ENCODE measurements around the gene GABRB3. TPM values are rescaled to one million over a fixed set of nuclear protein-coding genes. Genes with fewer than 3 reads are reported as not detected.

Gene GABRB3
- total and polyA plus RNA-seq, 2 donors (not counting 3 experiments of a cell fraction or from before 2014, with no cell fraction given), result 0.03 TPM; not detected in 1

DNA sequence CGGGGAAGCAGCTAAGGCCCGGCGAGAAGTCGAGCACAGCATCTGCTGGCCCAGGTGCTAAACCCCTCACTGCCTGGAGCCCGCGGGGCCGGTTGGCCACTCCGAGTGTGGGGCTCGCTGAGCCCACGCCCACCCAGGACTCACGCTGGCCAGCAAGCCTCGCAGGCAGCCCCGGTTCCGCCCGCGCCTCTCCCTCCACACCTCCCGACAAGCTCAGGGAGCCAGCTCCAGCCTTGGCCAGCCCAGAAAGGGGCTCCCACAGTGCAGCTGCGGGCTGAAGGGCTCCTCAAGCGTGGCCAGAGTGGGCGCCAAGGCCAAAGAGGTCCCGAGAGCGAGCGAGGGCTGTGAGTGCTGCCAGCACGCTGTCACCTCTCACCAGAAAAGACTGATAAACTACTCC is 8.9 kb upstream of the GABRB3 start:
- FAIRE-seq (no peak), DNase-seq (ENCODE audit: low read depth, low spot score) (no peak)
- Histone ChIP-seq H3K79me2 (ENCODE audit: control insufficient read depth, insufficient read depth, low read length) (no peaks in the 10 kb centered on the region), H3K27me3 (ENCODE audit: control insufficient read depth in 2 of 2, insufficient read depth in 2 of 2, low read length in 2 of 2) (no peaks in the 10 kb centered on the region), H3K36me3 (ENCODE audit: control insufficient read depth in 2 of 2, extremely low read depth in 1 of 2, insufficient read depth in 2 of 2, low read length in 2 of 2) (no peaks in the 10 kb centered on the region), H3K9me1 (replicated peaks; ENCODE audit: control insufficient read depth, extremely low read depth, insufficient read depth, low read length) (no peaks in the 10 kb centered on the region), H3K4me1 (ENCODE audit: control insufficient read depth, extremely low read depth, insufficient read depth, low read length) (no peaks in the 10 kb centered on the region), H3K9ac (replicated peaks; ENCODE audit: extremely low read depth, insufficient read depth, low read length) (no peak overlapping the region), H3K27ac (ENCODE audit: insufficient read depth, low read depth, low read length) (no peak overlapping the region), H3K4me2 (ENCODE audit: insufficient read depth, low read length) (no peak overlapping the region), H3K4me3 (replicated peaks in 1 of 3; ENCODE audit: insufficient read depth in 1 of 3, low read depth in 1 of 3, low read length in 3 of 3) (no peak overlapping the region), H3K9me3 (replicated peaks; ENCODE audit: control insufficient read depth, insufficient read depth, low read length) (no peaks in the 10 kb centered on the region), H4K20me1 (replicated peaks; ENCODE audit: control insufficient read depth, extremely low read depth, insufficient read depth, low read length) (no peaks in the 10 kb centered on the region), H2AFZ (ENCODE audit: low read depth, low read length) (no peak overlapping the region)
- ChIA-PET POLR2A (no interaction called here), CTCF (no interaction called here)
- dilution Hi-C loops (cut with MboI; ENCODE audit: extremely low pct_ligation_motif_present, low sequenced_read_pairs), result no loop called here
- TF ChIP-seq JUN (IDR thresholded peaks at IDR 0.05; ENCODE audit: borderline replicate concordance, insufficient read depth, insufficient read length, low read depth), result no peak
- TF ChIP-seq EZH2 (IDR thresholded peaks at IDR 0.05; ENCODE audit: borderline replicate concordance, low read depth, low read length, severe bottlenecking), result no peak
- intact Hi-C loops (cut with micrococcal nuclease), result no loop called here
- BruUV-seq (replicated peaks), result no TSS peak

DNA sequence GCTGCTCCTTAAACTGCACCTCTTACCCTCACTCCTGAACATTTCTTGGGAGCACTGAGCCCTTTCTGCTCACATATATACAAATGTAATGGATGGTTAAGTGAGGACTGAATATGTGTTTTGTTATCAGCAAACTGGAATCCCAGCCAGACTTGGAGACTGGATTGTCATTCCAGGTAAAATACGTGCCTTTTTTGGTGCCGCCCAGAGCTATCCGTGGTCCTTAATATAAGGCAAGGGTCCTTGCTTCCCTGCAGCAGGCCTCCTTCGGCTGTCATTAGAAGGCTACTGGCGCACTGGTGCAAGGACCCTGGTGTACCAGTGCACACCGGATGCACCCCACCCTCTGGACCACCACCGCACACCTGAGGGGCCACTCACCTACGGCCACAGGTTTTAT is 1.1 kb upstream of the GABRB3 start:
- dilution Hi-C loops (cut with MboI; ENCODE audit: extremely low pct_ligation_motif_present, low sequenced_read_pairs) (no loop called here), intact Hi-C loops (cut with micrococcal nuclease) (no loop called here)
- H4K20me1 ChIP-seq (replicated peaks; ENCODE audit: control insufficient read depth, extremely low read depth, insufficient read depth, low read length), result no peaks in the 10 kb centered on the region
- peaks cover 7 to 15% of the 10 kb centered on the region in 2 experiments for H3K27me3 ChIP-seq (ENCODE audit: control insufficient read depth in 2 of 2, insufficient read depth in 2 of 2, low read length in 2 of 2)
- TF ChIP-seq POLR2A (IDR thresholded peaks at IDR 0.05; ENCODE audit: low read depth, low read length), result no peak
- no peak for TF ChIP-seq JUN (IDR thresholded peaks at IDR 0.05; ENCODE audit: borderline replicate concordance, insufficient read depth, insufficient read length, low read depth)
- no peak for TF ChIP-seq POLR2AphosphoS5 (IDR thresholded peaks at IDR 0.05; ENCODE audit: insufficient read depth, low read depth, low read length)
- no peak for TF ChIP-seq MYC (IDR thresholded peaks at IDR 0.05; ENCODE audit: low read depth, low read length)
- TF ChIP-seq, protein P1, sequence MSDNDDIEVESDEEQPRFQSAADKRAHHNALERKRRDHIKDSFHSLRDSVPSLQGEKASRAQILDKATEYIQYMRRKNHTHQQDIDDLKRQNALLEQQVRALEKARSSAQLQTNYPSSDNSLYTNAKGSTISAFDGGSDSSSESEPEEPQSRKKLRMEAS (IDR thresholded peaks at IDR 0.05; ENCODE audit: insufficient read depth, insufficient read length), result no peak
- TF ChIP-seq EZH2 (IDR thresholded peaks at IDR 0.05; ENCODE audit: borderline replicate concordance, low read depth, low read length, severe bottlenecking), result peak; percentile 3
- TF ChIP-seq FOS (IDR thresholded peaks at IDR 0.05; ENCODE audit: borderline replicate concordance, insufficient read depth, low read length), result no peak
- FAIRE-seq (no peak), DNase-seq (ENCODE audit: low read depth, low spot score) (no peak)
- no peak overlapping the region for H3K27ac ChIP-seq (ENCODE audit: insufficient read depth, low read depth, low read length)
- H3K9ac ChIP-seq (replicated peaks; ENCODE audit: extremely low read depth, insufficient read depth, low read length), result no peak overlapping the region
- no peak overlapping the region for H3K4me2 ChIP-seq (ENCODE audit: insufficient read depth, low read length)
- H3K4me1 ChIP-seq (ENCODE audit: control insufficient read depth, extremely low read depth, insufficient read depth, low read length), result no peaks in the 10 kb centered on the region
- no peaks in the 10 kb centered on the region for H3K36me3 ChIP-seq (ENCODE audit: control insufficient read depth in 2 of 2, extremely low read depth in 1 of 2, insufficient read depth in 2 of 2, low read length in 2 of 2)
- no peak overlapping the region for H3K4me3 ChIP-seq (replicated peaks in 1 of 3; ENCODE audit: insufficient read depth in 1 of 3, low read depth in 1 of 3, low read length in 3 of 3)
- CTCF ChIA-PET, result no interaction called here
- no peaks in the 10 kb centered on the region for H3K79me2 ChIP-seq (ENCODE audit: control insufficient read depth, insufficient read depth, low read length)
- no peaks in the 10 kb centered on the region for H3K9me3 ChIP-seq (replicated peaks; ENCODE audit: control insufficient read depth, insufficient read depth, low read length)
- POLR2A ChIA-PET, result no interaction called here
- BruUV-seq (replicated peaks), result no TSS peak
- no peaks in the 10 kb centered on the region for H3K9me1 ChIP-seq (replicated peaks; ENCODE audit: control insufficient read depth, extremely low read depth, insufficient read depth, low read length)
- H2AFZ ChIP-seq (ENCODE audit: low read depth, low read length), result no peak overlapping the region

Measured in endothelial cell of umbilical vein (primary cell).